ENCODE results near the gene TNNI2. TPM values are rescaled to one million over a fixed set of nuclear protein-coding genes. Genes with fewer than 3 reads are reported as not detected.

Gene TNNI2
- polyA plus RNA-seq, 1 donor from 2014 or later: not detected

DNA sequence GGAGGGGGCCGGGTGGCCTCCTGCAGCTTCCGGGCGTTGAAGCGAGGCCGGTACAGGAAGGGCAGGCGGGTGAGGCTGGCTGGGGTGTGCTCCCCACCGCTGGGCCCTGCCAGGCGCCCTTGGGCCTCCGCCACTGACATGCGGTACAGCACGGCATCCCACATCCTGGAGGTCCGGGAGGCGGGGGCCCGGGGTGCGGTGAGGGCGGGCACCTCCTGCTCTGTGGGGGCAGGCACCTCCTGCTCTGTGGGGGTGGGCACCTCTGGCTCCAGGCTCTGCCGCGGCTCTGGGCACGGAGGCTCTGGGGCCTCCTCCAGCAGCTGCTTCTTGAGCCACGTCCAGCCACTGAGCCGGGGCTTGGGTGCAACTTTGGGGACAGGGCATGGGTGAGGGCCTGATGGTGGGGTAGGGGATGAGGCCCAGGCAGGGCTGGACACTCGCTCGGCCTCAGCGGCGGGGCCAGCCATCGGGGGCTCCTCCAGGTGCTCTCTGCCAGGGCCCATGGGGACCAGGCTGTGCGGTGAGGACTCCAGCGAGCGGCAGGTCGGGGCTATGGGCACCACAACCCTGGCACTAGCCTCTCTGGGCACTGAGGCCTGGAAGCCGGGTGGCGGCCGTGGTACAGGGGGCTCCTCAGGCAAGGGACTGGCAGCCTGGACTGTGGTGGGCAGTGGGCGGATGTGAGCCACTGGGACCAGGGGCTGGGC is 50.6 kb downstream of the TNNI2 start:
- TF ChIP-seq SMC3 (conservative IDR thresholded peaks at IDR 0.05; ENCODE audit: poor library complexity): no peak
- no peak for TF ChIP-seq EZH2 (IDR thresholded peaks at IDR 0.05; ENCODE audit: borderline replicate concordance, insufficient read depth, low read length, poor library complexity, severe bottlenecking)
- TF ChIP-seq TAF1 (IDR thresholded peaks at IDR 0.05; ENCODE audit: low read depth): no peak
- Histone ChIP-seq H3K27ac (ENCODE audit: low read length) (no peak overlapping the region), H3K79me2 (replicated peaks; ENCODE audit: insufficient read depth, low read length) (no peaks in the 10 kb centered on the region), H3K9me3 (ENCODE audit: low read length) (no peaks in the 10 kb centered on the region), H3K36me3 (ENCODE audit: insufficient read depth, low read length) (no peaks in the 10 kb centered on the region), H3K4me2 (ENCODE audit: low read length) (no peak overlapping the region), H3F3A (ENCODE audit: insufficient read depth, low read length, poor library complexity, severe bottlenecking) (no peaks in the 10 kb centered on the region), H3K4me3 (ENCODE audit: low read length) (no peak overlapping the region), H3K9me2 (ENCODE audit: insufficient read depth, low read length) (no peaks in the 10 kb centered on the region), H3K27me3 (ENCODE audit: insufficient read depth, low read depth, low read length) (no peaks in the 10 kb centered on the region), H3K9ac (ENCODE audit: low read length) (no peak overlapping the region), H2AFZ (ENCODE audit: low read depth, low read length) (no peak overlapping the region), H4K20me1 (ENCODE audit: insufficient read depth) (no peaks in the 10 kb centered on the region)

DNA sequence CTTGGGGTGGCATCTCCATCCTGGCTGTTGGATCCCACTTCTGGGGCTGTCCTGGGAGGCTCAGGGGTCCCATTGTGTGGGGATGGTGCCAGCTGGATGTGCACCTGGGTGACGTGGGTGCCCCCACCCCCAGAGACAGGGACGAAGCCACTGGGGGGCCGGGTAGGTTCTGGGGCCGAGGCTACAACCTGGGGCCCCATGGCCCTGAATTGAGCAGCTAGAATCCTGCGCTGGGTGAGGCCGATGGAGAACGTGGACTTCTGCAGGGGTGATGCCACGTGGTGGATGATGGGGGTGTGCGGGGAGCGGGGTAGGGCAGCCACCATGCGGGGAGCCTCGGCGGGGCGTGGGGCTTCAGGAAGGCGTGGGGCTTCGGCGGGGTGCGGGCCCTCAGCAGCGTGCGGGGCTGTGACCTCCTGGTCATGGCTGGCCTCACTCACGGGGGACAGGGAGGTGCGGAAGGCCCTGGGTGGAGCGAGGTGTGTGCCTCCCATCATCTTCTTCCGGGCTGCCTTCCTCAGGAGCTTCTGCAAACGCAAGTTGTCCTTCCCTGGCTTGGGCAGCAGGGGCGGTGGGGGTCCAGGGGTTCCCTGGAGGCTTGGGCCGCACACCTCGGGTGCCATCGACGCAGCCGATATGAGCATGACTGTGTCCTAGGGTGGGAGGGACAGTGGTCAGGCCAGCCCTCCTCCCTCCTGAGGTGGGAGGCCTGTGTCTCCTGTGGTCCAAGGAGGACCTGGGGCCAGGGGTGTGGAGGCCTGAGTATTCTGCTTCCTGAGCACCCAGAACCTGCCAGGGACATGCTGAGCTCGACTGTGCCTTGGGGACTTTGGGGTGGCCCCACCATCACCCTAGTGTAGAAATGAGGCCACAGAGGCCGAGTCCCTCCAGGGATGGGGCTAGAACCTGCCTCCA is 51.4 kb downstream of the TNNI2 start:
- no peak for TF ChIP-seq EP300 (conservative IDR thresholded peaks at IDR 0.05; ENCODE audit: poor library complexity, severe bottlenecking)
- TF ChIP-seq, protein P1, sequence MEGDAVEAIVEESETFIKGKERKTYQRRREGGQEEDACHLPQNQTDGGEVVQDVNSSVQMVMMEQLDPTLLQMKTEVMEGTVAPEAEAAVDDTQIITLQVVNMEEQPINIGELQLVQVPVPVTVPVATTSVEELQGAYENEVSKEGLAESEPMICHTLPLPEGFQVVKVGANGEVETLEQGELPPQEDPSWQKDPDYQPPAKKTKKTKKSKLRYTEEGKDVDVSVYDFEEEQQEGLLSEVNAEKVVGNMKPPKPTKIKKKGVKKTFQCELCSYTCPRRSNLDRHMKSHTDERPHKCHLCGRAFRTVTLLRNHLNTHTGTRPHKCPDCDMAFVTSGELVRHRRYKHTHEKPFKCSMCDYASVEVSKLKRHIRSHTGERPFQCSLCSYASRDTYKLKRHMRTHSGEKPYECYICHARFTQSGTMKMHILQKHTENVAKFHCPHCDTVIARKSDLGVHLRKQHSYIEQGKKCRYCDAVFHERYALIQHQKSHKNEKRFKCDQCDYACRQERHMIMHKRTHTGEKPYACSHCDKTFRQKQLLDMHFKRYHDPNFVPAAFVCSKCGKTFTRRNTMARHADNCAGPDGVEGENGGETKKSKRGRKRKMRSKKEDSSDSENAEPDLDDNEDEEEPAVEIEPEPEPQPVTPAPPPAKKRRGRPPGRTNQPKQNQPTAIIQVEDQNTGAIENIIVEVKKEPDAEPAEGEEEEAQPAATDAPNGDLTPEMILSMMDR (IDR thresholded peaks at IDR 0.05; ENCODE audit: poor library complexity, severe bottlenecking): no peak
- no peak for TF ChIP-seq SMC3 (conservative IDR thresholded peaks at IDR 0.05; ENCODE audit: poor library complexity)
- TF ChIP-seq EZH2 (IDR thresholded peaks at IDR 0.05; ENCODE audit: borderline replicate concordance, insufficient read depth, low read length, poor library complexity, severe bottlenecking): no peak
- TF ChIP-seq, protein P2, sequence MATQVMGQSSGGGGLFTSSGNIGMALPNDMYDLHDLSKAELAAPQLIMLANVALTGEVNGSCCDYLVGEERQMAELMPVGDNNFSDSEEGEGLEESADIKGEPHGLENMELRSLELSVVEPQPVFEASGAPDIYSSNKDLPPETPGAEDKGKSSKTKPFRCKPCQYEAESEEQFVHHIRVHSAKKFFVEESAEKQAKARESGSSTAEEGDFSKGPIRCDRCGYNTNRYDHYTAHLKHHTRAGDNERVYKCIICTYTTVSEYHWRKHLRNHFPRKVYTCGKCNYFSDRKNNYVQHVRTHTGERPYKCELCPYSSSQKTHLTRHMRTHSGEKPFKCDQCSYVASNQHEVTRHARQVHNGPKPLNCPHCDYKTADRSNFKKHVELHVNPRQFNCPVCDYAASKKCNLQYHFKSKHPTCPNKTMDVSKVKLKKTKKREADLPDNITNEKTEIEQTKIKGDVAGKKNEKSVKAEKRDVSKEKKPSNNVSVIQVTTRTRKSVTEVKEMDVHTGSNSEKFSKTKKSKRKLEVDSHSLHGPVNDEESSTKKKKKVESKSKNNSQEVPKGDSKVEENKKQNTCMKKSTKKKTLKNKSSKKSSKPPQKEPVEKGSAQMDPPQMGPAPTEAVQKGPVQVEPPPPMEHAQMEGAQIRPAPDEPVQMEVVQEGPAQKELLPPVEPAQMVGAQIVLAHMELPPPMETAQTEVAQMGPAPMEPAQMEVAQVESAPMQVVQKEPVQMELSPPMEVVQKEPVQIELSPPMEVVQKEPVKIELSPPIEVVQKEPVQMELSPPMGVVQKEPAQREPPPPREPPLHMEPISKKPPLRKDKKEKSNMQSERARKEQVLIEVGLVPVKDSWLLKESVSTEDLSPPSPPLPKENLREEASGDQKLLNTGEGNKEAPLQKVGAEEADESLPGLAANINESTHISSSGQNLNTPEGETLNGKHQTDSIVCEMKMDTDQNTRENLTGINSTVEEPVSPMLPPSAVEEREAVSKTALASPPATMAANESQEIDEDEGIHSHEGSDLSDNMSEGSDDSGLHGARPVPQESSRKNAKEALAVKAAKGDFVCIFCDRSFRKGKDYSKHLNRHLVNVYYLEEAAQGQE (IDR thresholded peaks at IDR 0.05; ENCODE audit: borderline replicate concordance): no peak
- H3K4me3 ChIP-seq (ENCODE audit: low read length): no peak overlapping the region

More for the DNA sequence above, 51.4 kb downstream of the TNNI2 start:
- no peaks in the 10 kb centered on the region for H4K20me1 ChIP-seq (ENCODE audit: insufficient read depth)
- no peak overlapping the region for H3K27ac ChIP-seq (ENCODE audit: low read length)
- H2AFZ ChIP-seq (ENCODE audit: low read depth, low read length): no peak overlapping the region
- H3K4me2 ChIP-seq (ENCODE audit: low read length): no peak overlapping the region
- H3K9ac ChIP-seq (ENCODE audit: low read length): no peak overlapping the region
- no peaks in the 10 kb centered on the region for H3K36me3 ChIP-seq (ENCODE audit: insufficient read depth, low read length)
- no peaks in the 10 kb centered on the region for H3K27me3 ChIP-seq (ENCODE audit: insufficient read depth, low read depth, low read length)
- H3K9me2 ChIP-seq (ENCODE audit: insufficient read depth, low read length): no peaks in the 10 kb centered on the region
- H3K9me3 ChIP-seq (ENCODE audit: low read length): no peaks in the 10 kb centered on the region
- H3K79me2 ChIP-seq (replicated peaks; ENCODE audit: insufficient read depth, low read length): no peaks in the 10 kb centered on the region
- H3F3A ChIP-seq (ENCODE audit: insufficient read depth, low read length, poor library complexity, severe bottlenecking): no peaks in the 10 kb centered on the region

Small RNAs within 50 kb of the gene (small RNA-seq; reads per million reads assigned to genes)
- gene AC051649.1 (0 reads per million in 3 experiments), gene MIR4298 (0 reads per million in 3 experiments)

Other genes starting within 250 kb of the TNNI2 start
- not detected in 2 replicates for gene KRTAP5-2, start 240.7 kb upstream of the TNNI2 start, polyA plus RNA-seq
- gene KRTAP5-3, start 230.5 kb upstream of the TNNI2 start, polyA plus RNA-seq: not detected in 2 replicates
- gene KRTAP5-4, start 216.8 kb upstream of the TNNI2 start, polyA plus RNA-seq: not detected in 2 replicates
- gene KRTAP5-5, start 209.2 kb upstream of the TNNI2 start, polyA plus RNA-seq: not detected in 2 replicates
- gene KRTAP5-6, start 141.8 kb upstream of the TNNI2 start, polyA plus RNA-seq: not detected in 2 replicates
- 0.50 and 1.1 TPM in 2 replicates for gene IFITM10, start 88.4 kb upstream of the TNNI2 start, polyA plus RNA-seq
- 30.5 and 40.5 TPM in 2 replicates for gene CTSD, start 75.1 kb upstream of the TNNI2 start, polyA plus RNA-seq
- gene SYT8, start 4.0 kb upstream of the TNNI2 start, polyA plus RNA-seq: not detected in 2 replicates
- gene LSP1, start 14.1 kb downstream of the TNNI2 start, polyA plus RNA-seq: not detected in 2 replicates
- gene PRR33, start 52.9 kb downstream of the TNNI2 start, polyA plus RNA-seq: not detected in 2 replicates
- gene TNNT3, start 80.7 kb downstream of the TNNI2 start, polyA plus RNA-seq: not detected in 2 replicates
- gene MRPL23, start 108.4 kb downstream of the TNNI2 start, polyA plus RNA-seq: 139 and 154 TPM in 2 replicates
- gene H19, start 158.9 kb downstream of the TNNI2 start, polyA plus RNA-seq: not detected in 2 replicates